ENCODE results near the gene TTLL11.

- TF ChIP-seq POLR2A (IDR thresholded peaks at IDR 0.05; ENCODE audit: low read depth) (no peak), EP300 (IDR thresholded peaks at IDR 0.05) (no peak), CTCF (IDR thresholded peaks at IDR 0.05) (no peak), POLR2AphosphoS5 (IDR thresholded peaks at IDR 0.05) (no peak)
These were observed 209.0 kb downstream of the TTLL11 start for GRCh38 chr9:121884057-121884541.

Data from esophagus muscularis mucosa (tissue), 4 donors.